Hepatocyte (in vitro differentiated cells): ENCODE measurements around the gene SCGB1C2. TPM values are rescaled to one million over a fixed set of nuclear protein-coding genes. Genes with fewer than 3 reads are reported as not detected.

Experiments used
- DNase-seq: peaks from one replicate; pipeline ENCODE4 v3.0.0-alpha.2; 2016; ENCODE audit warnings: low spot score
- H2AFZ ChIP-seq: fragments of 200-600 bp; sonication (generic); 2 replicates; pipeline ENCODE4 v1.6.0; 2016; ENCODE audit warnings: antibody characterized with exemption, mild to moderate bottlenecking
- H3K27ac ChIP-seq: fragments of 200-600 bp; sonication (generic); 2 replicates; pipeline ENCODE4 v1.5.1; 2016; ENCODE audit warnings: mild to moderate bottlenecking
- H3K27me3 ChIP-seq: fragments of 200-600 bp; sonication (generic); 2 replicates; pipeline ENCODE4 v1.6.1; 2016
- H3K36me3 ChIP-seq: fragments of 200-600 bp; sonication (generic); replicated peaks from 2 replicates; pipeline ENCODE4 v1.5.1; 2016; ENCODE audit warnings: low read depth; ENCODE audit not compliant: insufficient read depth
- H3K4me1 ChIP-seq: fragments of 200-600 bp; sonication (generic); 2 replicates; pipeline ENCODE4 v1.5.1; 2016; ENCODE audit warnings: mild to moderate bottlenecking, moderate library complexity; ENCODE audit not compliant: insufficient read depth
- H3K4me2 ChIP-seq: fragments of 200-600 bp; sonication (generic); 2 replicates; pipeline ENCODE4 v1.6.0; 2016
- H3K4me3 ChIP-seq: fragments of 200-600 bp; sonication (generic); 2 replicates; pipeline ENCODE4 v1.5.1; 2016; ENCODE audit warnings: mild to moderate bottlenecking
- H3K79me2 ChIP-seq: fragments of 200-600 bp; sonication (generic); 2 replicates; pipeline ENCODE4 v1.6.0; 2017; ENCODE audit warnings: mild to moderate bottlenecking
- H3K9me2 ChIP-seq: fragments of 200-600 bp; sonication (generic); replicated peaks from 2 replicates; pipeline ENCODE4 v1.6.0; 2017; ENCODE audit warnings: mild to moderate bottlenecking; ENCODE audit not compliant: insufficient read depth
- H3K9me3 ChIP-seq: fragments of 200-600 bp; sonication (generic); 2 replicates; pipeline ENCODE4 v1.5.1; 2016; ENCODE audit warnings: low read depth, mild to moderate bottlenecking
- H4K20me1 ChIP-seq: fragments of 200-600 bp; sonication (generic); 2 replicates; pipeline ENCODE4 v1.6.0; 2016; ENCODE audit warnings: mild to moderate bottlenecking; ENCODE audit not compliant: insufficient read depth, poor library complexity, severe bottlenecking
- EZH2 ChIP-seq: fragments of 200-600 bp; sonication (generic); IDR thresholded peaks from 2 replicates; pipeline ENCODE4 v1.6.1; 2016; ENCODE audit warnings: antibody characterized with exemption, mild to moderate bottlenecking, borderline replicate concordance
- EZH2phosphoT487 ChIP-seq: fragments of 200-600 bp; sonication (generic); IDR thresholded peaks from one replicate; pipeline ENCODE4 v1.6.1; 2018; ENCODE audit warnings: antibody characterized with exemption, mild to moderate bottlenecking, low read depth, moderate library complexity; ENCODE audit not compliant: unreplicated experiment, severe bottlenecking
- WGBS: methylation state at CpG from one replicate; pipeline ENCODE4 v1.1.6; 2016; ENCODE audit warnings: low lambda C conversion rate; ENCODE audit errors: missing lambda C conversion rate; 5-methylcytosine and 5-hydroxymethylcytosine counted together
- polyA plus RNA-seq: library from polyadenylated mRNA; unstranded; fragments of >200 nt; fragmentation: Nextera tagmentation; extraction: Ambion mirVana; gene quantifications from 2 replicates; pipeline ENCODE4 v1.2.1, GENCODE V29; 2016
- total RNA-seq: library from RNA; depleted of rRNA; stranded (reverse); fragments of >200 nt; gene quantifications from 2 replicates; pipeline ENCODE4 v1.2.3, GENCODE V29; 2014
- TF ChIP-seq, protein P1 (sequence below): fragments of 200-600 bp; sonication (generic); IDR thresholded peaks from 2 replicates; pipeline ENCODE4 v1.5.1; 2016; ENCODE audit warnings: antibody characterized with exemption, mild to moderate bottlenecking; ENCODE audit not compliant: poor library complexity

Gene SCGB1C2
- total and polyA plus RNA-seq, 2 experiments from 2014 or later = not detected

DNA sequence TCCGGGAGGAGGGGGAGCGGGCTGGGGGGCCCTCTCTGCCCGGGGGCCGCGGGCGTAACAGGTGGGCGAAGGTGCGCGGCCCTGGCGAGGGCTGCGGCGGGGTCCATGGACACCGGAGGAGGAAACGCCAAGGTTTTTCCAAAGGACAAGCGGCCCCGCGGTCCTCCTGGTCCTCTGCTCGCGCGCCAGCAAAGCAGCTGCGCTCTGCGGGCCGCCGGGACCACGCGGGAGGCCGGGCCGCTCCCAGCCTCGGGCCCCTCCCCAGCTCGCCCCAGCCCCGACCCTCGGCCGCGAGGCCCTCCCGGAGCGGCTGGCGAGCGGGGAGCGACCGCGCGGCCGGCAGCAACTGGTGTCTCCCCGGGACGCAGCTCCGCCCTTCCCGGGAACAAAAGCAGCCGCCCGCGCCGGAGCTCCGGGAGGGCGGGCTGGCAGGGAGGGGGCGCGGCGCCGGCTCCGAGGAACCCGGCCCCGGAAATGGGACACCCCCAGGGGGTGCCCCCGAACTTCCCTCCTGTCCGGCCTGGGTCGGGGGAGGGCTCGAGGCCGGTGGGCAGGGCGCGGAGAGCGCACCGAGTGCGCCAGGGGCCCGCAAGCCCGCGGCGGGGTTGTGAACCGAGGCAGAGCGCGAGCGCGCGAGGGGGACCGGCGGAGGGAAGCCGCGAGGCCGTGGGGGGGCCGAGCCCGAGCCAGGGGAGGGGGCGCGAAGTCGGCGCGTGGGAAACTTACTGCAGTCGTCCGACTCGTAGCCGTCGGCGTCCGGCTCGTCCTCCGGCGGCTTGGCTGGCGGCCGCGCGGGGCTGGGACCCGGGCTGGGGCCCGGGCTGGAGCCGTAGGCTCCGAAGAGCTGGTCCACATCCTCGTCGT is 43.2 kb downstream of the SCGB1C2 start:
- H3K4me3 ChIP-seq = peak overlapping the region; percentile 55
- H3K79me2 ChIP-seq = no peaks in the 10 kb centered on the region
- WGBS = 7% methylated on average over 3 of the region's 112 CpGs
- DNase-seq = peak; percentile 34
- peaks cover 75% of the 10 kb centered on the region for H3K27me3 ChIP-seq
- H3K27ac ChIP-seq = no peak overlapping the region
- no peaks in the 10 kb centered on the region for H4K20me1 ChIP-seq
- H3K9me2 ChIP-seq = no peaks in the 10 kb centered on the region
- H2AFZ ChIP-seq = peak overlapping the region; percentile 40
- H3K4me2 ChIP-seq = peak overlapping the region; percentile 92
- peak; percentile 74 for TF ChIP-seq EZH2
- TF ChIP-seq, protein P1, sequence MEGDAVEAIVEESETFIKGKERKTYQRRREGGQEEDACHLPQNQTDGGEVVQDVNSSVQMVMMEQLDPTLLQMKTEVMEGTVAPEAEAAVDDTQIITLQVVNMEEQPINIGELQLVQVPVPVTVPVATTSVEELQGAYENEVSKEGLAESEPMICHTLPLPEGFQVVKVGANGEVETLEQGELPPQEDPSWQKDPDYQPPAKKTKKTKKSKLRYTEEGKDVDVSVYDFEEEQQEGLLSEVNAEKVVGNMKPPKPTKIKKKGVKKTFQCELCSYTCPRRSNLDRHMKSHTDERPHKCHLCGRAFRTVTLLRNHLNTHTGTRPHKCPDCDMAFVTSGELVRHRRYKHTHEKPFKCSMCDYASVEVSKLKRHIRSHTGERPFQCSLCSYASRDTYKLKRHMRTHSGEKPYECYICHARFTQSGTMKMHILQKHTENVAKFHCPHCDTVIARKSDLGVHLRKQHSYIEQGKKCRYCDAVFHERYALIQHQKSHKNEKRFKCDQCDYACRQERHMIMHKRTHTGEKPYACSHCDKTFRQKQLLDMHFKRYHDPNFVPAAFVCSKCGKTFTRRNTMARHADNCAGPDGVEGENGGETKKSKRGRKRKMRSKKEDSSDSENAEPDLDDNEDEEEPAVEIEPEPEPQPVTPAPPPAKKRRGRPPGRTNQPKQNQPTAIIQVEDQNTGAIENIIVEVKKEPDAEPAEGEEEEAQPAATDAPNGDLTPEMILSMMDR = no peak
- no peaks in the 10 kb centered on the region for H3K36me3 ChIP-seq
- peaks cover 16% of the 10 kb centered on the region for H3K4me1 ChIP-seq
- H3K9me3 ChIP-seq = no peaks in the 10 kb centered on the region

DNA sequence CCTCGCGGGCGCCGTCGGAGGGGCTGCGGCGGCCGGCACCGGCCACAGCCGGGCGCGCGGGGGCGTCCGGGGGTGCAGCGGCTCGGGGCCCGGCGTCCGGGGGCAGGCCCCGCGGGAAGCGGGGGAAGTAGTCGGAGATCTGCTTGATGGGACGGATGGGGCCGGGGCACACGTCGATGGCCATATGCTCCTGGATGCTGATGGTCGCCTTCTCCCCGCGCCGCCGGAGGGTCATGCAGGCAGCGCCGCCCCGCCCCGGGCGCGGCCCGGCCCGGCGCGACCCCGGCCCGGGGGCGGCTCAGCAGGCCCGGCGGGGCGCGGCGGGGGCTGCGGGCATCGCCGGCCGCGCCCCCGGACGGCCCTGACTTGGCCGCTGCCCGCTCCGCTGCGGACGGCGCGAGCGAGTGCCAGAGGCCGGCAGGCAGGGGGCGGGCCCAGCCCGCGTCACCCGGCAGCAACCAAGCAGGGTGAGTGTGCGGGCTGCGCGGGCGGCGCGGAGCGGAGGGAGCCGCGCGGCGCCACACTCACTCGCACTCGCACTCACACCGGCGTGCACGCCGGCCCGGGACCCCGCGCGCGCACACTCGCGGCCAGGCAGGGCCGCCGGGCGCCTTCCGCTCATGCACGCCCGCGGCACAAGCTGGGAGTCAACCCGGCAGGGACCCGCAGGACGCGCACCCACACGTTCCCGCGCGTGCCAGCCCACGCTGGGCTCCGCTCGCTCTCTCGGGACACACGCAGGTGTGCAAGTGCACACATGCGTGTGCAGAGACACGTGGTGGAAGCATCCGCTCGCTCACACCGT is 44.1 kb downstream of the SCGB1C2 start, which contains the start of gene DOC2B:
Gene DOC2B (minus strand): TSS at position 406 of the 805 bp plus-strand sequence. CDS start 171 bp downstream, at position 235.
- Histone ChIP-seq H3K79me2 (no peaks in the 10 kb centered on the region), H3K4me3 (peak within 1 kb of the TSS; percentile 55), H3K27ac (no peak within 1 kb of the TSS)

DNA sequence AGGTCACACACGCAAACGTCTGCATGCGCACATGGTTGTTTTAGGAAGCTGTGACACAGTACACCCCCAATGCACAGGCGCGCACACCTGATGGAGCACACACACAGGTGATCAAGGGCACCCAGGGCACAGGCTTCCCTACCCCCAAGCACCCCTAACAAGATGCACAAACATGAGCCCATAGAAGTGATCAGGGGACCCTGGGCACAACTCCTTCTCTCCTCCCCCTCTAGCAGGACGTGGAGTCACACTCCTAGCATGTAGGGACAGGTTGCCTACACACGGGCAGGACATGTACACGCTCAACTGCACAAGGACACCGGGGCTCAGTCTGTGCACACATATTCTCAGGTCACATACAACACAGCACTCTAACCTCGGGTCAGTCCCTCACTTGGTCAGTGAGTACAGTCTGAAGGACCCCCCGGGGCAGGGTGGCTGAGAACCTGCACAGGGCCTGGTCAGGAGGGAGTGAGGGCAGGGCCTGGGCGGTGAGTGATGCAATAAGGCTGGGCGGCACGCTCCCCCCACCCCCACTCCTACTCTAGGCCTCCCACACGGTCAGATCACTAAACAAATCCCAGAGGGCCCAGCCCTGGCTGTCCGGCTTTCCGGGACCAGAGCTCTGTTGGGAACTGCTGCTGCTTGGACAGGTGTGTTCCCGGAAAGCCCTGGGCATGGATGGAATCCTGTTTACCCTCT is 44.8 kb downstream of the SCGB1C2 start:
- Histone ChIP-seq H3K27ac (no peak overlapping the region), H3K4me1 (peaks cover 16% of the 10 kb centered on the region), H3K4me2 (peak overlapping the region; percentile 68), H3K4me3 (no peak overlapping the region), H3K79me2 (no peaks in the 10 kb centered on the region), H2AFZ (no peak overlapping the region), H3K9me3 (no peaks in the 10 kb centered on the region), H3K27me3 (peaks cover 81% of the 10 kb centered on the region), H4K20me1 (no peaks in the 10 kb centered on the region), H3K36me3 (no peaks in the 10 kb centered on the region), H3K9me2 (no peaks in the 10 kb centered on the region)
- TF ChIP-seq EZH2phosphoT487 (no peak), EZH2 (no peak)
- TF ChIP-seq, protein P1 = no peak
- 62% methylated on average over 18 of the region's 18 CpGs for WGBS
- peak; percentile 56 for DNase-seq

More for the DNA sequence above, 44.1 kb downstream of the SCGB1C2 start, which contains the start of gene DOC2B:
- 19% methylated on average over 43 of the region's 120 CpGs for WGBS
- Histone ChIP-seq H3K9me3 (no peaks in the 10 kb centered on the region), H4K20me1 (no peaks in the 10 kb centered on the region), H3K4me2 (peak within 1 kb of the TSS; percentile 92), H3K4me1 (peaks cover 16% of the 10 kb centered on the region), H2AFZ (peak within 1 kb of the TSS; percentile 40), H3K9me2 (no peaks in the 10 kb centered on the region), H3K27me3 (peaks cover 83% of the 10 kb centered on the region), H3K36me3 (no peaks in the 10 kb centered on the region)
- TF ChIP-seq, protein P1 = no peak
- no peak for TF ChIP-seq EZH2
- no peak for TF ChIP-seq EZH2phosphoT487
- DNase-seq = peak; percentile 79
